Activated gamma-delta T cell (primary cell): ENCODE results near the gene MROH2B.
"Not testable (repeated sequence)": the region's sequence is repeated elsewhere in the genome, so short reads cannot be mapped to it uniquely, and the experiment has no call there.

Experiments used
- DNase-seq: peaks from one replicate; lab custom pipeline; 2025; lab: John Stamatoyannopoulos, UW

The MROH2B gene

GRCh38 chr5:41022600-41022999 lies 48.5 kb downstream of the MROH2B start:
- not testable (repeated sequence) for DNase-seq

DNA sequence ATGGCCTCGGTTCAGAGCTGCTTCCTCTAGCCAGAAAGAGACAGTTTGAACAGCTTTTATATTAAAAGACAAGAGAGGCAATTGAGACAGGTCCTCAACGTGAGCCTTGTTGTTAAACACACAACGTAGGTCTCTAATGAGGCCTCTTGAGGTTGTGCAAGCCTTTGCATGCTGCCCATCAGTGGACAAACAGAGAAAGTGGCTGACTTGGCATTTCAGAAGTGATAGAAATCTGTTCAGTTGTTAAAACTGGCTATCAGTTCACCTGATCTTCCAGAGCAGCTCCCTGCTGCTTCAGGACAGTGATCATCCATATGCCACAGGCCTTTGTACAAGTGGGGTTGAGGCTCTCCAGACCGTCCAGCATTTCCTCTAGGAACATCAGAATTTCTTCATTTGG lies 58.8 kb downstream of the MROH2B start:
- no peak for DNase-seq

DNA sequence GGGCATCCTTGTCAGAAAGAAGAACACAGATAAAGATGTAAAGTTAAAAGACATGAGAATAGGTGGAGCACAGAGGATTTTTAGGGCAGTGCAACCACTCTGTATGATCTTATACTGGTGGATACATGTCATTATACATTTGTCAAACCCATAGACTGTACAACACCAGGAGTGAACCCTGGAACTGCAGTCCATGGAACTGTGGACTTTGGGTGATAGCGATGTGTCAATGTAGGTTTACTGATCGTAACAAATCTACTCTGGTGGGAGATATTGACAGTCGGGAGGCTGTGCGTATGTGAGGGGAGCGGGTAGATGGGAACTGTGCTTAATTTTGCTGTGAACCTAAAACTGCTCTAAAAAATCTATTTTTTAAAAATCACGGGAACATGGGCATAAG lies 60.6 kb downstream of the MROH2B start:
- no peak for DNase-seq

DNA sequence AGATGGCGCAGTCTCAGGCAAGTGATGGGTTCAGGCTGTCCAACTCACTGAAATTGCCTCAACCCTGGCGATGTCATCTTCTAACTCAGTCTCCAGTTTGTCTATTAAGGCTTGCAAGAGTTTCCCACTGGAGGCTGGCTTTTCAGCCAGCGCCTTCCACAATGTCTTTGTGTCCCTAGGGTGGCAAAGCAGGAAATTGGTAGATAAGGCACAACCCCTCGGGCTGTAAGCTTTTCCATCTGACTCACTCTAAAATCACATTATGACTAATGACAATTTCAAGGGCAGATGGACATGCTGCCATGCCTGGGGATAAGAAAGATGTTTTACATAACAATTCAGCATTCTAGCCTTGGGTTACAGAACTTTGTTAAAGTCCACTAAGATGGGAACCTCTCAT lies 61.9 kb downstream of the MROH2B start:
- no peak for DNase-seq

DNA sequence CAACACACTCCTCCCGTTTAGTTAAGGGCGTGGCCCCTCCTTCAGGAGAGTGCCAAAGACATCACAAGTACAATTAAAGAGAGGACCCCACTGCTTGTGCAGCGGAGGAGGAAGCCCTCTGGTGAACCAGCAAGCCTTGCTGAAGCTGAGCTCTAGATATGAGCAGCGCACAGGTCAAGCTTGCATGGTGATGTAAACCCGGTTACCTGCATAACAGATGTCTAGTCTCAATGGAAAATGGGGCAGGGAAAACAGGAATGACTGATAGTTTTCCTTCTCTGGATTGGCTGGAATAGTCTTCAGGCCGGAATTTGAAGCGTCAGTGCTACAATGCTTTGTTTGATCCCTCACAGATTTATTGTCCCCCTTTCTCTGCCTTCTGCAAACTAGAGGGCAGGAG lies 66.2 kb downstream of the MROH2B start:
- DNase-seq, result no peak

- DNase-seq, result no peak
Measured at GRCh38 chr5:41003670-41004376, 67.3 kb downstream of the MROH2B start.

DNA sequence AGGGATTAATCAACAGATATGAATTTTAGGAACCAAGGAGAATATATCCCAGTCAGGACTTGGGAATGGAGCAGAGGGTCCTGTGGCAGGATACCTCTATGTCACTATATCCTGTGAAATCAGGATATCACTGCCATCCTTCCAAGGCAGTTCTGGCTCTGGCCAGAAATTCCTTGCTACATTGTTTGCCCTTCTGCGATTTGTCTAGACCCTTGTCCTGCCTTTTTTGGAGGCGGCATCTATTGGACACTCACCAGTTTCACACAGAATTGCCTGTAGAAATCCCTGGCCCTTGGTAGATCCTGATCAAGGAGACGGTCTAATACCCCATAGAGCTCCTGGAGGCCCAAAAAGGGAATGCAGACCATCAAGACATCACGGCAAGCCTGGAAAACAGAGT lies 71.2 kb downstream of the MROH2B start:
- no peak for DNase-seq

- DNase-seq, result no peak
Measured at GRCh38 chr5:40999142-40999541, 72.0 kb downstream of the MROH2B start.

DNA sequence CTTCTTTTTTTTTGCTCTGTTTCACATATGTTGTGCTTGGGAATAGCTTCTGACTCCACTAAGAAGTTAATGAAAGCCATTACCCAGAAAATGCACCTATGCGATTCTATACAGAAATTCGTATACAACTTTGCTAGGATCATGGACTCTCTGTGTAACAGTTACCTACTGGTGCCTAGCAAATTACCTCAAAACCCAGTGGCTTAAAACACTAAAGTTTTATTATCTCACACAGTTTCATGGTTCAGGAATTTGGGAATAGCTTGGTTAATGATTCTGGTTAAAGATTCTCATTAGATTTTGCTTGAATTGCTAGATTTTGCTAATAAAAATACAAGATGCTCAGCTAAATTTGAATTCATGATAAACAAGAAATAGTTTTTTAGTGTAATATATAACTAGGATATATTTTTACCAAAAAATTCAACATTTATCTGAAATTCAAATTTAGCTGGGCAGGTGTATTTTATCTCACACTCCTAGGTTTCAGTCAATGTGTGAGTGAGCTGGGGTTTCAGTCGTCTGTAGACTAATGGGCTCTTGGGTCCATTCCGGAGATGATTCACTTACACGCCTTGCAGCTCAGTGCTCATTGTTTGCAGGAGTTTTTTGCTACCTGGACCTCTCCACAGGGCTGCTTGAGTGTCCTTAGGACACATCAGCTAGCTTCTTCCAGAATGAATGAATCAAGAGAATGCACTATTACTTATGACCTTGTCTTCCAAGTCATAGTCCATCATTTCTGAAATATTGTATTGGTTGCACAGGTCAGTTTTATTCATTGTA lies 75.1 kb downstream of the MROH2B start:
- no peak for DNase-seq

DNA sequence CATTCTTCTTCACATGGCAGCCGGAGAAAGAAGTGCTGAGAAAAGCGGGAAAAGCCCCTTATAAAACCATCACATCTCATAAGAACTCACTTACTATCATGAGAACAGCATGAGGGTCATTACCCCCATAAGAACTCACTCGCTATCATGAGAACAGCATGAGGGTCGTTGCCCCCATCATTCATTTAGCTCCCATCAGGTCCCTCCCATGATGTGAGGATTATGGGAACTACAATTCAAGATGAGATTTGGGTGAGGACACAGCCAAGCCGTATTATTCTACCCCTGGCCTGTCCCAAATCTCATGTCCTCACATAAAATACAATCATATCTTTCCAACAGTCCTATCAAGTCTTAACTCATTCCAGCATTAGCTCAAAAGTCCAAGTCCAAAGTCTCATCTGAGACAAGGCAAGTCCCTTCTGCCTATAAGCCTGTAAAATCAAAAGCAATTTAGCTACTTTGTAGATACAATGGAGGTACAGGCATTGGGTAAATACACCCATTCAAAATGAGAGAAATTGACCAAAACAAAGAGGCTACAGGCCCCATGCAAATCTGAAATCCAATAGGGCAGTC lies 79.1 kb downstream of the MROH2B start:
- DNase-seq, result no peak

- DNase-seq, result no peak
Measured at GRCh38 chr5:40991168-40991980, 79.8 kb downstream of the MROH2B start.

GRCh38 chr5:40988746-40989510 lies 82.2 kb downstream of the MROH2B start:
- no peak for DNase-seq

DNA sequence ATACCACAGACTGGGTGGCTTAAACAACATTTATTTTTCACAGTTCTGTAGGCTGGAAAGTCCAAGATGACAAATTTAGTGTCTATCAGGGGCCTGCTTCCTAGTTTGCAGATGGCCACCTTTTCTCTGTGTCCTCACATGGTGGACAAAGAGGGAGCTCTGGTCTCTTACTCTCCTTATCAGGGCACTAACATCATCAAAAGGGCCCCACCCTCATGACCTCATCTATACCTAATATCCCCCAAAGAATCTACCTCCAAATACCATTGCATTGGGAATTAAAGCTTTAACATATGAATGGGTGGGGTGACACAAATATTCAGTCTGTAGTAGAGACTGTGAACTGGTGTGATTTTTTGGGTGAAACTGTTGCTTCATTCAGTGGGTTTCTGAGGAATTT lies 83.8 kb downstream of the MROH2B start:
- DNase-seq, result no peak

DNA sequence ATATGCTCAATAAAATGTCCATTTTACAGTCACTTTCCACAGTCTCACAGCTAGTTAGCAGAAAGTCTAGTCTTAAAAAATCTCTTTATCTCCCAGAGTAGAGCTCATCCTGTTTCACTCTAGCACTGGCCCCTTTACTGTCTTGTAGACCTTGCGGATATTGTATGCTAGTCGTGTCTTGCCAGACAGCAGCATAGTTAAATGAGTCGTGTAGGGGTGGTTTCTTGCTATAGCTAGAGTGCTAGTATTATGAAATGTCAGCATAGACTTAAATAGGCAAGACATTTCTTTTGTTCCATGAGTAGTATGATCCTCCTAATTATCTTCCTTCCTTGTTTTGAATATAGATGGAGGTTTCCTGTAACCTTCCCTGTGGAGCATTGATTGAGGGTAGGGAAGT lies 84.5 kb downstream of the MROH2B start:
- no peak for DNase-seq

DNA sequence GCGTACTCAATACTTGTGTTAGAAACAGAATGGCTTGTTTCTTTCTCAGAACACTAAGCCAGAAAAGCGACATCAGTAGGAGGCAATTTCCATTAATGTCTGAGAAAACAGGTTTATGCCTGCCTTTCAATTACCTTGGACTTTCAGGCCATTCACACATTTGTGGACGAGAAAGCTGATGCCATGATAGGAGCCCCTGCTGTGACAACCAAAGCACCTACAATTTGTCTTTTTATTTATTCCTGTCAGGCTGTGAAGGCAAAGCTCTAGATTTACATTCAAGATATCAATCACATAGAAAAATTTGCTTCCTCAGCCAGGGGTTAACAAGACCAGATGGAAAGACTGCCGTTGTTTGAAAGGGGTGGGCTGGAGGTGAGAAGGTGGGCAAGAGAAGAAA lies 85.6 kb downstream of the MROH2B start:
- no peak for DNase-seq

- no peak for DNase-seq
Measured at GRCh38 chr5:40984884-40985283, 86.3 kb downstream of the MROH2B start.

- no peak for DNase-seq
Measured at GRCh38 chr5:40983781-40984180, 87.4 kb downstream of the MROH2B start.

DNA sequence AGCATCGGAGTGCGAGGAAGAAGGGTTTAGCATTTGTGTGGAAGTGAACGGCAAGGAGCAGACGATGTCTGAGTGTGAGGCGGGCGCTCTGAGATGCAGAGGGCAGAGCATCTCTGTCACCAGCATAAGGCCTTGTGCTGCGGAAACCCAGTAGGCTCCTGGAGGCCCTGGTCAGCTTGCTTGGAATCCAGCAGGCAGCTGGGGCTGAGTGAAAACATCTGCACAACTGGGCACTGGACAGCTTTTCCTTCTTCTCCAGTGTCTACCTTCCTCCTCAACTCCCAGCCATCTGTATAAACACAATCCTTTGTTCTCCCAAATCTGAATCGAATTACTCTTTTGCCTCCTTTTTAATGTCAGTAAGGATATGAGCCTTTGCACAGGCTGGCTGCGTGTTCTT lies 89.7 kb downstream of the MROH2B start:
- DNase-seq, result no peak

DNA sequence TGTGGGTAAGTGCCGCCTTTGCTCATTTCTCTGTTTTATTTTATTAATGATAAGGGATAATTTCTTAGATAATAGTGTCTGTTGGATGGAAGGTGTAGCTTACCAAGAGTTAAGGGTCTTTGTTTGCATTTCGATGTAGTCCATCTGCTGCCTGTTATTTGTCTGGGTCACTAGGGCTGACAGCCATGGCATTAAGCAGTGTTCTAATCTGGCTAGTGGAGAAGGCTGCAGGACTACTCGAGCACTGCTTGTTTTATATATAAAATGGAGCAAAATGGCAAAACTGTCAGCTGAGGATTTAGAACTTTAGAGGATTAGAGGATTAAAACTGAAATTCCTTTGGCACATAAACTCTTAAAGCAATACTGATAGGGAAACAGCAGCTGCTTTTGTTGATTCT lies 94.3 kb downstream of the MROH2B start:
- DNase-seq, result no peak

DNA sequence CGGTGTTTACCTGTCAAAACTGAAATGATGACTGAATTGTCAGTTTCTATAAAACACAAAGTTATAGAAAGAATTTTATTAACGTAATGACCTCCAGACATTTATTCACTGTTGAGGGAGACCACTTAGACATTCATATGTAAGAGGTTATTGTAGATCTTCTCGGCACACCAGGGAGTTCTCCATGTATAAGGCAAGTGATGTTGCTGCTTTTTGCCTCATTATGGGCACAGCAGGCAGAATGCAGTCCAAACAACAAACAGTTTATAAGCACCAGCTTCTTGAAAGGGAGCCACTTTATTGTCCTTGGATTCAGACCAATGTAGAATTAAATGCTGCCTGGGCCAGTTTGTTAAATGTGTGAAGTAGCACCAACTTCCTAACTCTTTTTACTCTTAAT lies 95.1 kb downstream of the MROH2B start:
- DNase-seq, result no peak

DNA sequence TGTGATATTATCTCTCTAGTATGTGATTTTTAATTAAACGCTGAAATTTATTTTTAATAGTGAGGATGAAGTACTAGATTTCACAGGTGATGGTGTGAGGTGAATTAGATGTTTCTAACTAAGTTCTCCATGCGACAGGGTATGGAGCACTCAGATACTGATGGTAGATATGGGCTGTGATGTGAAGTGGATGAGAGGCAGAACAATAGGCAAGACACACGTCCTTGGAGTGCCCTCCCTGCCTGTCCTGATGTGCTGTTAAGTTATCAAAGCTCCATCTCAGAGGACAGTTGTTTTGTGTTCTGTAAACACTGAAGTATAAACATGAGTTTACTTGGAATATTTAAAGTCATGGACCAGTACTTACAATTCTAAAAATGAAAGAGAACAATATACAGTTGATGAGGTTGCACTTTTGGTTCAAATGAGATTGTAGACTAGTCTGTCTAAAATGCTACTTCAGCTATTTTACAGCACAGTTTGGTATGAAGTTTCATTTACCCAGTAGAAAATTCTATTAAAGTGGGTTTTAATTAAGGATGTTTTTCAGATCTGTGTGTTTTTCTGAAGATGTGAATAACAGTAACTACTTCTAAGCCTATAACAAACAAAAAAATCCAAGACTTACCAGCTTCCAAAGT lies 97.7 kb downstream of the MROH2B start:
- no peak for DNase-seq
